ENCODE measurements around the gene ATP10A.

Gene ATP10A

DNA sequence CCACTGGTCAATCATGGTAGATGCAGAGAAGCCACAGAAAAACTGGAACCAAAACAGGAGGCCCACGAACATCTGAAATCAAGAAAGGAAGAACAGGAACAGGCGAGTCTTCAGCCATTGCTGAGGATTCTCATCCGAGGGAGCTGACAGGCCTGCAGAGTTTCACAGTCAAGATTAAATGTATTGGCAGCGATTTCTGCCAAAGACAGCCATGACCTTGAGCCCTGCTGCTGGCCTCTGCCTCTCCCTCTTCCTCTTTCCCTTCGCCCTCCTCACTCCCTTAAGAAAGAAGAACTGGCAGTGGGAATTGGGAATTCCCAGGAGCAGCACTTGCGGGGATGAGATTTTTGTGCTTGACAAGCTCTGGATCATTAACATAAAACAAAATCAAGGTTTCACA, 179.7 kb downstream of the ATP10A start:
- DNase-seq (ENCODE audit: low read depth, low spot score): no peak

DNA sequence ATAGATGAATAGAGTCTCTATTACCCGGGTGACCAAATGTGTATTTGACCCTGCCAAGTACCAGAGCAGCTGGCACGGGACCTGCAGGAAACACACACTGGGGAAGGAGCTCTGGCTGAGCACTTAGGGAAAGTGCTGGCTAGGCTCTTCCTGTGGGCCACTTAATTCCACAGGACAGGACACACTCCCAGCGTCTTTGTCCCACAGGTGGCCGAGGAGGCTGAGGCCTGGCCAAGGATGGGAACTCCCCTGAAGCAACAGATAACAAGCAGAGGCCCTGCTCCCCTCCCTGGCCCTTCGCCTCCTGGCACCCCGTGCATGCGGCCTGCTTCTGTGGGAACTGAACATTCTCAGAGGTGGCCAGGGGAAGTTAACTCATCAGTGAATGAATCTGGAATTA, 180.8 kb downstream of the ATP10A start:
- DNase-seq (ENCODE audit: low read depth, low spot score): no peak

DNA sequence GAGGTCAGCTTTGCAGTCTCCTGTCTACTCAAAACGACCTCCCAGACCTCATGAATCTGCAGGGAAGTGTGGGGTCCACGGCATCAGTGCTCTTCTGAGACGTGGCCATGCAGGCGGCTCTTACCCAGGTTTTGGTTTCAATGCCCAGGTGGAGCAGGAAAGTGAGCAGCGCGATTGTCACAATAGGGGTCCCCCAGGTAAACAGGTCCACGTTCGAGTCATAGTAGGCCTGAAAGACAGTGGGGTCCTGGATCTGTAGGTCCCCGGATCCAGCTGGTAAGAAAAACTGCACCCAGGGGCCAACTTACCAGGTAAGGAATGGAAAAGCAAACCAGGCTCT, 182.5 kb downstream of the ATP10A start:
- DNase-seq (ENCODE audit: low read depth, low spot score): no peak

DNA sequence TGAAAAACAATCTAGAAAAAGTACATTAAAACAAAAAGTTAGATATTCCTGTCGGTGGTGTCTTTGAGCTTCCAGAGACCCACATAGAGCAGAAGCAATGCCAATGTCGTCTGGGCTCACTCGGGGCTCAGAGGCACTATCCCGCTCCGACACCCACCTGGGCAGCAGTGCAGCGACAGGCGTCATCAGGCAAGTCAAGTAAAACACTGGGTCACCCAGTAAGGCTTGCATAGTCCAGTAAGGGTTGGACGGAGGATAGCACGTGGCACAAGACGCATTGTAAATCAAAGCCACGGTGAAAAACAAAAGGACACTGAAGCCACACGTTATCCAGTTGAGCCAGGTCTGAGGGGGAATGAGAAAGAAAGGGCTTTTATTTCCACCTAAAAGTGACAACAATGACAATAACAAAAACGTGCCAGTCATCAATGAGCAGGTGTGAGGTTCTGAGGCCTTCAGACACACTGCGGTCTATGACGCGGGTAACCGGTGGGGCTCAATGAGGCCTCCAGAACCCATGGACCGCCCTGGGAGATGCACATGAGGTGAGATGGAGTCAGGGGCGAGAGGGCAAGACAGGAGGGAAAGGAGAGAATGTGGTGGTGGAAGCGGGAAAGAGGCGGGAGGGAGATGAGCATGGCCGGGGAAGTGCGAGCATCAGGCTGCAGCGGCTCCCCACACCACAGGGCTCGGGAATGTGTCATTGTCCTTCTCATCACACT, 183.0 kb downstream of the ATP10A start:
- DNase-seq (ENCODE audit: low read depth, low spot score): no peak

DNA sequence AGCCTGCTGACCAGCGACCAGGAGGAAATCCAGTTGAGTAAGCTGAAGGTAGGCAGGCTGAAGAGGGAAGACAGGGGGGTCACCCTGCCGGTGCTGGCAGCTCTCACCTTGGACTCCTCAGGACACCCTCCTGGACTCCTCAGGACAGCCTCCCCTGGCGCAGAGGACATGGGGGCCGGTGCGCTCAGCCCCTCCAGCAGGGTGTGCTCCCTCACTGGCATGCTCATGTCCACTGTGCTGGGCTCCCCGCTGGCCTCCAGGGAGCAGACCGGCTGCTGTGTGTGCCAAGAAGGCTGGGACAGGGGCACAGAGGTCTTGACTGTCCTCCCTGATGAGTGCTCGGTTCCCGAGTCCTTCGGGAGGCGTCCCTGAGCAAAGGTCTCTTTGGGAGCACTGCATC, 183.6 kb downstream of the ATP10A start:
- no peak for DNase-seq (ENCODE audit: low read depth, low spot score)

DNA sequence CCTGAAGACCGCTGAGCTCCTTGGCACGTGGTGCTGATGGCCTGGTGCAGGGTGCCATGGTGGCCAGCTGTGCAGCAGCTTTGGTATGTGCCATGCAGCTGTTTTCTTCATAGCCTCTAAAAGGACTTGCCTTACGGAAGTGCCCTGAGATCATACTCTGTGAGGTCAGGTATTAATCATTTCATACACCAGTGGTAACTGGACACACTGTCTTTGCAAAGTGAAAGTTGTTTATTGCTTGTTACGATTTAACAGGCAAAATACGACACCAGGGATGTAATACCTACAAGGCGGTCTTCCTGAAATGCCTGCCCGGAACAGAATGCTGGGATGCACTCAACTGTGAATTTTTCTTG, 184.6 kb downstream of the ATP10A start:
- no peak for DNase-seq (ENCODE audit: low read depth, low spot score)

DNA sequence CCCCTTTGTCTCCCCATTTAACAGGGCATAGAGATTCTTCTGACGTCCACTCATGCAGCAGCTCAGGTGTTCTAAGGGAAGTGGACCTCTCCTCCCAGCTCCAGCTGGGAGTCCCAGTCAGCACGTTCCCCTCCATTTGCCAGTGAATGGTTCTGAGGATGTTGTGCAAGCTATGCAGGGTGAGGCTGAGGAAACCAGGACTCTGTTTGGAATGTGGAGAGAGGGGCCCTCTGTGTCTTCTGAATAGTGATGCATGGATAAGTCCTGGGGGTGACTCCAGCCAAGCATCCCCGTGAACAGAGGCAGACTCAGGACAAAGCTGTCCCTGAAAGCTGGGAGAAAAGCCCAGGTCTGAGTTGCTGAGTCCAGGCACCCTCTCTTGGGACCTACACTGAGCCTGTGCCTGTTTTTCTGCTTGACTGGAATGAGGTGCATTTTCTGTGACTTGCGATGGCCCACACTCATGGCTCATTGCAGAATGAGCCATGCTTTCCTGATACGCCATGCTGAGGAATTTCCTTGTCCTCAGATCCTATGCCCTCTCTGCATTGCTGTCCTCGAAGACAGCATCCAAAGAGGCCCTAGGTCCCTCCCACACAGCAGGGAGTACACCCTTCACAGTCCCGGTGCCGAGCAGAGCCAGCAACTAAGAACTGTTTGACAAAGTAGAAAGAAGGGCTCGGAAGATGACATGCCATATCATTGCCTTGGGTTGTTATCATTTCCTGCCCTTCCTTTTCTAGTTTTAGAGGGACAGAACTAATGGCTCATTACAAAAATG, 185.2 kb downstream of the ATP10A start:
- no peak for DNase-seq (ENCODE audit: low read depth, low spot score)

DNA sequence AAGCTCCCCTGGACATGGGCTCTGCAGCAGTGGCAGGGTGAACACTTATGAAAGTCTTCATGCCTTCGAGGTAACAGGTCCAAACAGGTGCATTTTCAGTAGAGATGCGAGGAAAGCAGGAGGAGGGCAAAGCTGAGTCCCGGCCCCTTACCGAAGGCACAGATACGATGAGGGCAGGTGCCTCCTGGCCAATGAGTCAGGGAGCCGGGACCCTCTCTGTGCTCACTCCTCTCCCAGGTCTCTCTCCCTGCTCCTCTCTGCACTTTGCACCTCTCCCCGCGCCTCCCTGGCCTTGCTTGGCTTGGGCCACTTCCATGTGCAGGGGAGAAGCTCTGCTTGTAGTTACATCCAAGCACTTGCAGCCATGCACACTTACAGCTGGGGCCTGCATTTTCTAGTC, 187.1 kb downstream of the ATP10A start:
- no peak for DNase-seq (ENCODE audit: low read depth, low spot score)

DNA sequence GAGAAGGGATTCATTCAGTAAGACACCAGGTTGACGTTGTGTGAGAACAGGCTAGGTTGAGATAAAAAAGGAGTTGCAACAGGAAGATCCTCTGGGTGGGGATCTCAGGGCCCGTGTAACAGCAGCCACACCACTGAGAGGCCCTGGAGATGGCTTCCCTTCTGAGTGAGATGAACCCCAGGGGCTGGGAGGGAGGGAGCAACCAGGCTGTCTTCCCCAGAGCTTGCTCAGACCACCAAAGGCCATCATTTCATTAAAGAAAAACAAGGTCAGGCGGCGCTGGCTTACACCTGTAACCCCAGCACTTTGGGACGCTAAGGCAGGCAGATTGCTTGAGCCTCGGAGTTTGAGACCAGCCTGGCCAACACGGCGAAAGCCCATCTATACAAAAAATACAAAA, 187.7 kb downstream of the ATP10A start:
- no peak for DNase-seq (ENCODE audit: low read depth, low spot score)

DNA sequence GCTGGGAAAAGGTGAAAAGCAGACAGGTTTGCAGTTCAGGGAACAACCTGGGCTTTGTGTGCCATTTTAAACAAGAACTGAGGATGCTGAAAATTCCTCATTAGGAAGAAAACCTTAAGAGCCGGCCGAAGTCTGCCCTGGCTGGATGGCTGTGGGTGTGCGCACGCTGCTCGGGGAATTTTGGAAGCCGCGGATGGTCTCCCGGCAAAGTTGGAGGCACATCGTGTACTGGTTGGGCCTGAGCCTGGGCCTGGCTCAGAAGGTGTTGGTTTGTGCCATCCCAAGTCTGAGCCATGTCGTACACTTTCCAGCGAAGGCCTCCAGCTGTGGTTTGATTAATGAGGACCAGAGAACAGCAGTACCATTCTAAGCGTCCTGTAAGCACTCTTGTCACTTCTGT, 188.2 kb downstream of the ATP10A start:
- DNase-seq (ENCODE audit: low read depth, low spot score): no peak

DNA sequence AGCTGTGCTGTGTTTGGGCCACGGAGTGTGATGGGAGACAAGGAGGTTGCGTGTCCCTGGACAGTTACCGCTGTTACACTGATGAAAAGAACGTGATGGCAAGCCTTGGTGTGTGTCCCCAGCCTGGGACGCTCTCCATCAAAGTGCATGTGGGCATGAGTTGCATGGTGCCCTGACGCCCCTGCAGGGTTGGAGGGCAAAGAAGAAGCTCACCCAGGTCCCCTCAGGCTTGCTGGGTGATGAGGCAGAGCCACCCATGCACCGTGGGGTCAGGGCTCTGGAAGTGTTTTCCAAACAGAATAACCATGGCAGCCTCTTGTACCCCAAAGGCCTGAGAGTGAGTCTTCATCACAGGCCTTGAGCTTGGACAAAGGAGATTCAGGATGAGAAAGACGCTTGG, 189.2 kb downstream of the ATP10A start:
- no peak for DNase-seq (ENCODE audit: low read depth, low spot score)

DNA sequence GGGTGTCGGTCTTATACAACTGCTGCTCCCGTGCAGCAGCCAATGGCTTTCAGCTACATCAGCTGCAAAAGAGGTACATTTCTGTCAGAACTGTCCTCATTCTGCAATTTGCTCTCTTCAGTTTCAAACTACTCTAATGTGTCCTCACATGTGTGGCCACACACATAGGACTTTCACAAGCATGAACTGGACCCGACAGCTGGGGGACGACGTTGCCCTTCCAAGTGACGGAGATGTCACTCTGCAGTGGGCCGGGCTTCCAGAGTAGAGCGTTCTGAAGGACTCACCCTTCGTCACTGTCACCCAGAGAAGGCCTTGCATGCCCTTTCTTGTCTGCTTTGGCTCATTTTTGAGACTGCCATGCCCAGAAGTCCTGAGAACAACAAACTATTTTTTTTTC, 189.8 kb downstream of the ATP10A start:
- DNase-seq (ENCODE audit: low read depth, low spot score): no peak

DNA sequence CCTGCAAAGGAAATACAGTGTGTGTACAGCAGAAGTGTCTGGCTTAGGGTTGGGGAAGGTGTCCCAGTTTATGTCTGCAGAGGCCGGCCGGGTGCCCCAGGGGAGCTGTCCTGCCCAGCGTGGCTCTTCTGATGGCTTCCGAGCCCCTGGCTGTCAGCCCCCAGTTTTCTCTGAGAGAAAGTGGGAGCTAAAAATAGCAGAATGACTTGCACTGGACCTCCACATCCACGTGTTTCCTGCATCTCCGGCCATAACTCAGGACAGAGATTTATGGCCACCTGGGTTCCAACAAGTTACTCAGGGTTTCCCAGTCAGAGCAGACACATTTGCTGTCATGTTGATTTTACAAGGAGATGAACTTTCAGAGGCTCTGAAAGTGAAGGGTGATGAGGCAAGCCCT, 192.0 kb downstream of the ATP10A start:
- DNase-seq (ENCODE audit: low read depth, low spot score): no peak

DNA sequence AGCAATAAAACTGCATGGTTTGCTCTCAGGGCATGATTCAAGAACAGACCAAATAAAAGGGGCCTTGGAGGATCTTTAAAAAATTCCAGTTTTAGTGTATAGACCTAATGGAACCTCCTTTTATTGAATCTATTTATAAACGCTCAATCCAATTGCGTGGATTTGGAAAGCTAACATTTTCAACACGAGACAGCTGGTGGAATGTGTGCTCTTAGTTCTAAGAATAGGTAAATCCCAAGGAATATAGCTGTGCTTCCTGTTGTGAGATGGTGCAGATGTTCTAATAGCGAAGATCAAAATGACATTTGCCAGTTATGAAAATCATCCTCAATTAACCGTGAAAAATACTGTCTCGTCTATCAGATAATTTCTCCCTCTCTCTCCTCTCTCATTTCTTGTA, 192.5 kb downstream of the ATP10A start:
- DNase-seq (ENCODE audit: low read depth, low spot score): no peak

DNA sequence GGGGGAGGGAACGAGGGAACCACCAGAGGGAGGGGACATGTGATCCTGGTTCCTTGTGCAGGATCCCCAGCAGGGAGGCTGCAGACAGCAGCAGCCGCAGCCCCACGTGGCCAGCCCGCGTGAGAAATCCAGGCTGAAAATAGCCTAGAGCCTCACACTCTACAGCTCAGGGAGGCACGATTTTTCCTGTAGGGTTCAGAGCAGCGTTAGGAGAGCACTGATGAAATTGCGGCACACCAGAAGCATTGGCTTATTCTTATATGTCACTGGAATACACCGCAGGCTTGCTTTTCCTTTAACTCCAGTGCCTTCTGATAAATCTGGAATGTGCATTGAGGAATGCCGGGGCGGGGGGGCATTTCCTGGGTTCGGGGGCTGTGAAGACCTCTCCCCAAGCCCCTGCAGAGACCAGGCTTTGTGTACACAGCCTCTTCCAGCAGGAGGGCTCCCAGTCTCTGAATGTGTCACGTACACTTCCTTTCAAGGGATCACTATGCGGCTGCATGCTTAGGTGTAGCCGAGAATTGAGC, 193.0 kb downstream of the ATP10A start:
- DNase-seq (ENCODE audit: low read depth, low spot score): no peak

DNA sequence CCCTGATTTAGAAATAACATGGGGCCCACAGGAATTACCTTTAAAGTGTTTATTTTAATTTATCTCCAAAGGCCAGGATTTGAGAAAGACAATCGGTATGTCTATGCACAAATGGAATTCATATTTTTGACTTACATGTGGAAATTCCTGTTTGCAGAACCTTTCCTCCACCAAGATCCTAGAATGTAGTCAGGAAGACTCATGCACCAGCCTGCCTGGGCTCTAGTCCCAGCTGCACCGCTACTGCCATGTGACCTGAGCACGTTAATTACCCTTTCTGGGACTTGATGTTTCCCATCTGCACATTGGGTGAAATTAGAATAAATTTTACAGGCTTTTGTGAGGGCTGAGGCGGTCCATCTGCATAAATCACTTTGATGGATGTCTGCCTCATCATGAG, 194.2 kb downstream of the ATP10A start:
- no peak for DNase-seq (ENCODE audit: low read depth, low spot score)

DNA sequence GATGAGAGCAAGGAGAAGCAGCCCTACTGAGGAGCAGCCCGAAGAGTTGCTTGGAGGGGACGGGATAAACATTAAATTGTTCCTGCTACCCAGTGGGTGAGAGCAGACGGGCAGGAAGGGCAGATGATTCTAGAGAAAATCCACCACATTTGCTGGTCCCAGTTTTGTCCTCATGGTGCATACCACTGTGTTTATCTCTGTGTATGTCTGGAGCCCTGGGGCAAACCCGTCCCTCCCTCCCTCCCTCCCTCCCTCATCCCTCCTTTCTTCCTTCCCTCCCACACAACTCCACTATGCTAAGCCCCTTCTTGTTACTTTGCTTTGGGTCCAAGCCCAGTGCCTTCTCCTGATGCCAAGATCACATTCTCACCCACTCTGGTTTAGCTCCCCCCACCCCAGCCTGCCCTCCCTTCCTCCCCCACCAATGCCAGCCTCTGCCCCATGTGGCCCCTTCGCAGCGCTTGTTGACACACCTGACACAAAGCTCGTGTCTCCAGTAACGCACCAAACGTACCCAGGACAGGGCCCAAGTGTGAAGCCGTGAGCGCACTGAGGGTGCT, 194.8 kb downstream of the ATP10A start:
- no peak for DNase-seq (ENCODE audit: low read depth, low spot score)

DNA sequence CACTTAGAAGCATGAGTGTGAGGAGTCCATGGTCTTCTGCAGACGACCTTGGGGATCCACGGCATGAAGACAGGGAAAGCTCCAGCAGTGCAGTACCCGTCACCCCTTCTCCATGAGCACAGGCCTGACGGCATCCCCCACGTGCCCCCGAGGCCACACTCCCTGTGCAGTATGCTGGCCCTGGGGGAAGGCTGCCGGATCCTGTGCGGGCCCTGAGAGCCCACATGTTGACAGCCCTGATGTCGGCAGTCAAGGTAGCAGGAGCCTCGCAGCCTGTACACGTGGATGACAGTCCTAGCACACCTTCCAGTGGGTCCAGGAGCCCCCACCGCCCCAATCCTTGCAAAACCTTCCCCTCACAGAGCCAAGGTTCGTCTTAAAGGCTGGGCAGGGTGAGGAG, 195.3 kb downstream of the ATP10A start:
- no peak for DNase-seq (ENCODE audit: low read depth, low spot score)

DNA sequence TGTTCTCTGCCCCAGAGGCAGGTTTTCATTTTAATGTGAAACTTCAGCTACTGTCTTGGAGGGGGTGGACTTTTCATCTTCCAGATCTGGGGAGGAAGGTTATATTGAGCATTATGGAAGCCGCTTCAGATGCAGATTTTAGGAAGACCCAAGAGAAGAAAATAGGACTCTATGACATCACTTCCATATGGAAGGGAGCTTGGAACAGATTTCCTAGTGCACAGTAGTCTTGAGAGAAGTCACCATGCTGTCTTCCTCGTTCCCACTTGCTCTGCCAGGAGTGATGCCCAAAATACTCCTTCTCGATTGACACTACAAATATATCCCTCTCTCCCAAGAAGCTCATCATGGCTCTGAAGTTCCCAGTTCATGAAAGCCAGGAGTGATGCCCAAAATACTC, 197.2 kb downstream of the ATP10A start:
- no peak for DNase-seq (ENCODE audit: low read depth, low spot score)

DNA sequence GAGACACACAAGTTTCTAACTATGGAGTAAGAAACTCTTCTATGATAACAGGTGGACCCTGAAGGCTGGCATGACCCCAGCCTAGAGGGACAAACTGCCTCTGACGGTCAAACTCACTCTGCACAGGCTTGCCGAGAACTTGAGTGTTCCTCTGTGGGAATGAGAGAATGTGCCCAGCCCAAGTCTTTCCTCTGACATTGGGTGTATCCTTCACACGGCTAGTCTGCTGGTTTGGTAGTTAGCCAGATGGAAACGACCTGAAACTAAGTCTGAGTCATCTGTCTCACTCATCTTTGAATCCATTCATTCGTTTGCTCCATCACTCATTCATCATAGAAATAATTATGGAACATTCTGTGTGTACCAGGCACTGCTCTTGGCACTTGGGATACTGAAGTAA, 198.4 kb downstream of the ATP10A start:
- DNase-seq (ENCODE audit: low read depth, low spot score): no peak

DNA sequence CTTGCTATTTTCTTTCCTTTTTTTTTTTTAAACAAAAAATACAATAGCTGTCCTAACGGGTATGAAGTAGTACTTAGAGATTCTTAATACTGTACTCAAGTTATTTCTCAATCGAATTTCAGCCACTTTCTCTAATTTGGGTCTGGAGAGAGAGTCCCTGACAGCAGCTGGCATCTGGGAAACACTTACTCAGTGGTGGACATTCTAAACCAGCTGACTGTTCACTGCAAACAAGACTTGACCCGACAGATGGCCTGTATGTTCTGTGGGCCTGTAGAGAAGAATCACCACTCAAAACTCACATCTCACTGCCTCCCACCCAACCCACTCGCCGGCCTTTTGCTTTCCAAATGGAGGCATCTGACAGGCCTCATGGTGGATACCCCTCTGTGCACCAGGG, 199.6 kb downstream of the ATP10A start:
- DNase-seq (ENCODE audit: low read depth, low spot score): no peak

DNA sequence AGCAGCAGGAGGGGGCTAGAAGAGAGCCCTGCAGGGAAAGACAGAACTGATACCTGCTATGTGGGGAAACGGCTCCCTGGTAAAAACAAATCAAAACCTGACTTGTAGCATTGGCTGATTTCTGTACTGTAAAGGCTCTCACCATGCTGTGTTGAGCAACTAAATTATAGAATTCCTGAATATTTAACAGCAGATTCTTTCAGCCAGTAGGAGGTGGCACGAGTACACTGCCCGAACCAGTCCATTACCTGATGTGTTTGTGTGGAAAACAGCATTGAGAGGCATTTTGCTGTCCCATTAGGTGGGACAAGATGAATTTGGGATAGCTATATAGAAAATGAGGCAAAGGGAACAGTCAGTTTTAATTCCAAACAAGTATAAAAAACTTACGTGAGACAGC, 201.2 kb downstream of the ATP10A start:
- no peak for DNase-seq (ENCODE audit: low read depth, low spot score)

DNA sequence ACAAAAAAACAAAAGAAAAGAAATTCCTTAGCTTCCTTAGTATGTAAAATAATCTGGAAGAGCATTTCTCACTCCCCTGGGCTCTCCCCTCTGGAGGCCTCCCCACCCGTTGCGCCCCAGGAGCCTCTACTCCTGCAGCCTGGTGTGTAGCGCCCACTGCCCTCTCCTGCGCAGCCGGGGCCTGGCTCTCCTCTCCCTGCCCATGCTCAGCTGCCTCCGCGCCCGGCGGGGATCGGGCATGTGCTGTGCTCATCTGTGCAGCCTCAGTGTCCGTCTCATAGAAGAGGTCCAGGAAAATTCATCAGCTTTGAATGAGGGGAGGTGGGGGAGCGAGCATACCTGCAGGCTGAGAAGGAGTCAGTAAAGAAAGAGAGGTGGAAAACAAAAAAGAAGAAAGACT, 203.9 kb downstream of the ATP10A start:
- DNase-seq (ENCODE audit: low read depth, low spot score): no peak

All from activated naive CD8-positive, alpha-beta T cell treated with anti-CD3 and anti-CD28 coated beads, Interleukin-2, amount 50 U/mL, for 16 hours (primary cell).